ENCODE measurements around the gene CLECL1.
"Not testable (repeated sequence)": the region's sequence is repeated elsewhere in the genome, so short reads cannot be mapped to it uniquely, and the experiment has no call there.

CLECL1 gene

DNA sequence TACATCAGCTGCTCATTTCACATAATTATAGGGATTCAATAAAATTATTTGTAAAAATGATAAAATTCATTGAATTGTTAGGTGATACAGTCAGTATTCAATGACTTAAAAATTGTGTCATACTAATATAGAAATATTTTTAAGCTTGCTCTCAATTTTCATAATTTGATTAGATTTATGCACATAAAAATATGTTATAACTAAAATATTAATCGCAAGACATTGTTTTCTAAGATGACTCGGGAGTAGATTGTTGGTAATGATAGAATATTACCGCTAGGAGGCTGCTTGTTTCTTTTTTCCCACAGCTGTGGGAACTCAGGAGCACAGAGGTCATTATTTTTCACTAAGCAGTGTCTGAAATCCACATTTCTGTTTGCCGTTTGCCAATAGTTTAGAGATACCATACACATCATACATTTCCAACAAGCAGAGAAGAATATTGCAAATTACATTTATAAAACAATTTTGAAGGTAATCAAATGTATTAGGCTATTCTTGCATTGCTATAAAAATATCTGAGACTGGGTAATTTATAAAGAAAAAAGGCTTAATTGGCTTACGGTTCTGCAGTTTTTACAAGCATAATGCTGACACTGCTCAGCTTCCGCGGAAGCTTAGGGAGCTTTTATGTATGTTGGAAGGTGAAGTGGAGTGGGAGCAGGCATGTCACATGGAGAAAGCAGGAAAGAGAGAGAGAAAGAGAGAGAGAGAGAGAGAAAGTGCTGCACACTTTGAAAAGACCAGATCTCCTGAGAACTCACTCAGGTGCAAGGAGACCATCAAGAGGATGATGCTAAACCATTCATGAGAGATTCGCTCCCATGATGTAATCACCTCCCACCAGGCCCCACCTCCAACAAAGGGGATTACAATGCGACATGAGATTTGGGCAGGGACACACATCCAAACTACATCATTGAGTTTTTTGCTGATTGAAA is 18.6 kb upstream of the CLECL1 start:
- no peak for DNase-seq

GRCh38 chr12:9750276-9751203 is 17.6 kb upstream of the CLECL1 start:
- no peak for DNase-seq

DNA sequence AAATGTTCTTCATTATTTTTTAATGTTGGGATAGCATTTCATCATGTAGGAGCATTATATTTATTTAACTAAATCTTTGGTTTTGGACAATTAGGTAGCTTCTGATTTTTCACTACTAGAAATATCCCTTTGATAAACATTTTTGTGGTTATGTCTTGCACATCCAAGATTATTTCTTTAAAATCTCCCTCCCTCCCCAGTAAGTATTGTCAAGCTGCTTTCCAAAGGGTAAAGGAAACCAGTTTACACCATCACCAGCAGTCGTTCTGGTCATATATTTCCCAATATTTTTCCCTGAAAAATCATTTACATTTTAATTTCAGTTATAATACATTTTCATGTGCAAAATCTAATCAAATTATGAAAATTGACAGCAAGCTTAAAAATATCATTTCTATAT is 16.7 kb upstream of the CLECL1 start:
- no peak for DNase-seq

DNA sequence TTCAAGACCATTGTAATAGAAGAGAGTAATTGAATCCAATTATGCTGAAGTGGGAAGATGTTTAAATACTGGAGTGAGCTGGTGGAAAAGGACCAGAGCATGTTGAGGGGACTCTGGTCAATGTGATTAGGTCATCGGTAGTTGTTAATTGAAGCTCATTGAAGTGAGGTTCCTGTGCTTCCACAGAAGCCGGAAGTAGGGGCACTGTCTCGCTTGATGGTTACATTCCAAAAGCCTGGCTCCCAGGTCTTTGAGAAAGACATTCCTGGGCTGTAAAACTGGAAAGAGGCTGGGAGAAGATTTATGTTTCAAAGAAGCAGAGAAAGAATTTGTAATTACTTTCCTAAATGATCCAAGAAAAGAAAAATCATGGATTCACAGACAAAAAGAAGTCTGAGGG is 12.3 kb upstream of the CLECL1 start:
- DNase-seq = no peak

- no peak for DNase-seq
Measured at GRCh38 chr12:9742661-9743060, 9.8 kb upstream of the CLECL1 start.

GRCh38 chr12:9741726-9742125 is 8.8 kb upstream of the CLECL1 start:
- no peak for DNase-seq

- no peak for DNase-seq
Measured at GRCh38 chr12:9740106-9740750, 7.3 kb upstream of the CLECL1 start.

- DNase-seq = not testable (repeated sequence)
Measured at GRCh38 chr12:9739404-9740105, 6.7 kb upstream of the CLECL1 start.

GRCh38 chr12:9738905-9739304 is 6.0 kb upstream of the CLECL1 start:
- DNase-seq = not testable (repeated sequence)

DNA sequence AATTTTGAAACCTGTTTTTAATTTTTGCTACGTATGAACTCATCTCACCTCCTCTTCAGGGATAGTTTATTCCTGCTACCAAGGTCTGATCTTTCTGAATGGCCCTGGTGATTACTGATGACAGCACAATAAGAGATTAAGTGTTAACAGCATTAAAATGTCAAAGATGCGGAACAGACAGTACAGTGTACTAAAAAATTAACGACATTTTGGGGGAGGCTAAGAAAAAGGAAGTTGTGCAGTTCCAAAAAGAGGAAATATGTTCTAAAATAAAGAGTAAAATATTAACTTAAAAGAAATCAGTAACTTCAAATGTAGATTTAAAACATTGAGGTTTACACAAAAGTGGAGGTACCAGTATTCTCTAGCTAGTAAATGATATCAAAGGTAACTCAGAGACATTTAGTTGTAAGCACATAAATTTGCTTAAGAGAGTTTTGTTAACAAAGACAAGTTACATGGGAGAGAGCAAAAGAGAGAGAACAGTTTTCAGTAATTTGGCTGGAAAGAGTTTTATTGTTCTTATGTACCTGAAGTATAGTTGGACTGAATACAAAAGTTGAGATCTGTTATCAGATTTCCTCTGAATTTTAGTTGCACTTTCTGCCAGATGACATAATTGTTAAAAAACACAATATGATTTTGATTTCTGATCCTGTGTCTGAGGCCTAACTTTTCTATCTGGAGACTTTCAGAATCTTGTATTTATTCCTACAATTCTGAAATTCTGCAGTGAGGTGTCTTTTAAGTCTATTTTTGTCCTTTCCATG is 4.2 kb upstream of the CLECL1 start:
- DNase-seq = no peak

- no peak for DNase-seq
Measured at GRCh38 chr12:9735601-9736000, 2.7 kb upstream of the CLECL1 start.

GRCh38 chr12:9731797-9732196 is 1.1 kb downstream of the CLECL1 start:
- DNase-seq = no peak

- DNase-seq = no peak
Measured at GRCh38 chr12:9731393-9731792, 1.5 kb downstream of the CLECL1 start.

GRCh38 chr12:9730591-9730990 is 2.3 kb downstream of the CLECL1 start:
- no peak for DNase-seq

- DNase-seq = no peak
Measured at GRCh38 chr12:9730011-9730410, 2.9 kb downstream of the CLECL1 start.

DNA sequence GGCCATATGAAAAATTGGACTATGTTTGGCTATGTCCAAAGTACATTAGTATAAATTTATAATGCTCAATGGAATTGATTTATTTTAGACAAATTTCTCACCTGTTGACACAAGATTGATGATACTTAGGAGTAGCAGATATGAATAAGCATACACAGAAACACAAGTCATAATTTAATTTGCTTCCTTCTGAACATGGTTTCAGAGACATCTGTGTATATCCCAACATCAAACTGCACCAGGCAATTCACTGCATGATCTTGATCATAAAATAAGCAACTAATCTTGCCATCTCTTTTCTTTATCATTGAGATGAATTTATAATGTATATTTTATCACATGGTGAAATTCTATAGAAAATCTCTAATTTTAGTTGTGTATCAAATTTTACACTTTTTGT is 3.8 kb downstream of the CLECL1 start:
- no peak for DNase-seq

- DNase-seq = no peak
Measured at GRCh38 chr12:9727813-9728212, 5.1 kb downstream of the CLECL1 start.

DNA sequence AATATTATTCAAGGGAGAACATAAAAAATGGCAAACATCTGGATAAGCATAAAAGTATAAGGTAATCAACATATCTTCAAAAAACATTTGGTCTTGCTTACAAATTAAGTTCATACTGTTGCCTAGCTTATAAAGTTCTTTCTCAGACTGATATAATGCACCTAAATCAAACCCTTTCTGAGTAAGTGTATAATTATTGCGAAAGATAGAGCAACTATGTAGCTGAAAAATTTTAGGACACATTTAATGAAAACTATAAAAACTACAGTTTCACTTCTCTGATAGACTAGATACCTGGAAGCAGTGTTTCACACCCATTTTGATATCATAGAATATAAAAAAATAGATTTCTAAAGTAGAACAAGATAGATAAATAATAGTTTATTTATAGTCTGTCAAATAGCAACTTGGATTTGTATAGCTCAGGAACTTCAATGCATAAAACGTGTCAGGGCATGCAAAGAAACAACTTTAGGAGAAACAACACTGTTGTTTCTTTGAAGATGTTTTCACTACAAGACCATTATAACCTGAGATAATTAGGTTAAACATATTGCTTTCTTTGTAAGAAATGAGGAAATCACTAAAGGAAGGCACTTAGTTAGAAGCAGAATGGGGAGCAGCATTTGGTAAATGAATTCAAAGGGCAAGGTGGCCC is 7.6 kb downstream of the CLECL1 start:
- DNase-seq = no peak

DNA sequence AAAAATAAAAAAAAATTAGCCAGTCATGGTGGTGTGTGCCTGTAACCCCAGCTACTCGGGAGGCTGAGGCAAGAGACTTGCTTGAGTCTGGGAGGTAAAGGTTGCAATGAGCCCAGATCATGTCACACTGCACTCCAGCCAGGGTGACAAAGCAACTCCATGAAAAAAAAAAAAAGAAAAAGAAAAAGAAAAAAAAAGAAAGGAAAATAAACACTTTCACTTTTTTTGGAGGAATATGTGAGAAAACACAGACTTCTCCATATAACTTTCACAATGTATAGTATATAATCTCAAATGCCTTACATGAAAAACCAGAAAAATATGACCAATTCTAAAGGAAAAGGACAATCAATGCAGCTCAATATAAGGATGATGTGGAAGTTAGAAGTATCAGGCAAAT is 8.9 kb downstream of the CLECL1 start:
- no peak for DNase-seq

DNA sequence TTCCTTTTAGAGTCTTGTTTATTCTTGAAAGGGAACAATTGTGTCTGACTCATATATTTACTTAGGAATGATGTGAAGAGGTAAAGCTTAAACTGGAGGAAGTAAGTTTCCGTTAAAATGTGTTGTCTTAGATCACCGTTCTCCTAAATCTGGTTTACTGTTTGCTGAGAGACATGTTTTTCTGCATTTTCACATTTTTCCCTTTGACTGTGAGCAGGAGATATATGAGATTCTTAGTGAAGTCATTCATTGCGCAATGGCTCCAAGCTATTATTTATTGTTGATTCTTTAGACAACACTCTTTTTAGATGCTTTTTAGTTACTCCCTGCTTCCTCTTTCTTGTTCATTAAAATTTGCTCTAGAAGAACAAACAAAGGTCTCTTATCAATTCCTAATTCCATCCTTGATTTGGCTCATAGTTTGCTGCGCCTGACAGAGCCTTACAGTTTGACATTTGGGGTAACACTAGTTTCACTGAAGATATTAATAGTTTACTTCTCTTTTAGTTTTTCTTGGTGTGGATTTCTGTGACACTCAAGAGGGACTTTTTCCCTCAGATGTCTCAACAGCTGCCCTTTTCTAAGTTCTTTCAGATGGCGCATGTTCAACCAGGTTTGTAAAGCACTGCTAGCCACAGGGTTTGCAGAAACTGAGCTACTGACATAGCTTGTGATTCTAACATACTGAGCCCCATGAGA is 11.4 kb downstream of the CLECL1 start:
- DNase-seq = no peak

DNA sequence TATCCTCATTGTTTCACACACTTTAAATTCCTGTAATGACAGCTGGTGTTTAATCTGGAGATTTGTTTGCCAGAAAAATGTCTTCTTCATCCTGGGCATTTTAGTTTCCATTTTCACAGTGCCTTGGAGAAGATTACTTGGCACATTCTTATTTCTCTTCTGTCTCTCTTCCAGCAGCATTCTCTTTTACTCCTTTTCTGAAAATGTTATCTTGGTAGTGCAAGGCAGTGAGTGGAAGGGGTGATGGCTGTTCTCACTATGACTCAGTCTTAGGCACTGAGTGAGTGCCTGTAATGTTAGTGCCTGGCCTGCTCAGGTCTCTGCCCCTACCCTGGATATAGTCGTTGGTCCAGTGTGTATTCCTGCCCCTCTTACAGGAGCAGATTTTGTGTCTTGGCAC is 13.1 kb downstream of the CLECL1 start:
- no peak for DNase-seq
